ENCODE measurements around the gene ACSL3. TPM values are rescaled to one million over a fixed set of nuclear protein-coding genes. Genes with fewer than 3 reads are reported as not detected.

ACSL3 gene
- total and polyA plus RNA-seq, 2 donors (not counting 3 experiments of a cell fraction or from before 2014, with no cell fraction given), result 58.7 to 139 TPM

DNA sequence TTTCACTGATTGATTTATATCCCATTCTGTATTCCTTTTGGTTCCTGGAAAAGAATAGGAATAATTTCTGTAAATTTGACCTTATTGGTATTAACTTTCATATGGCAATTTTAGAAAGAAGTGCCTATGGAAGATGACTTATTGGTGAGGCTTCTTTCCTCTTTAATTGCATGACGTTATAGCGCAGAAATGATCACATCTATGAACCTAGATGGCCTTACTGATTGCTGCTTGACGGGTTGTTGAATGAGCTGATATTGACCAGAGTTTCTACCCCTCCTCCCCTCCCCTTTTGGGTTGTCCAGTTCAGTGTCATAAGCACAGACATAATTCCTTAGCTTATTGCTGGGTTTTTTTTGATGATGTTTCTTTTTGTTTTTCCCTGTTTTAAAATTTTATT is 14.6 kb downstream of the ACSL3 start:
- Histone ChIP-seq H3K27me3 (ENCODE audit: control insufficient read depth in 2 of 2, insufficient read depth in 2 of 2, low read length in 2 of 2) (no peaks in the 10 kb centered on the region), H3K36me3 (ENCODE audit: control insufficient read depth in 2 of 2, extremely low read depth in 1 of 2, insufficient read depth in 2 of 2, low read length in 2 of 2) (no peaks in the 10 kb centered on the region), H4K20me1 (replicated peaks; ENCODE audit: control insufficient read depth, extremely low read depth, insufficient read depth, low read length) (peaks cover 22% of the 10 kb centered on the region), H3K9me3 (replicated peaks; ENCODE audit: control insufficient read depth, insufficient read depth, low read length) (no peaks in the 10 kb centered on the region), H3K9me1 (replicated peaks; ENCODE audit: control insufficient read depth, extremely low read depth, insufficient read depth, low read length) (no peaks in the 10 kb centered on the region), H2AFZ (ENCODE audit: low read depth, low read length) (no peak overlapping the region), H3K4me1 (ENCODE audit: control insufficient read depth, extremely low read depth, insufficient read depth, low read length) (peaks cover 20% of the 10 kb centered on the region), H3K79me2 (ENCODE audit: control insufficient read depth, insufficient read depth, low read length) (peaks cover 98% of the 10 kb centered on the region), H3K4me2 (ENCODE audit: insufficient read depth, low read length) (no peak overlapping the region), H3K9ac (replicated peaks; ENCODE audit: extremely low read depth, insufficient read depth, low read length) (no peak overlapping the region), H3K4me3 (replicated peaks in 1 of 3; ENCODE audit: insufficient read depth in 1 of 3, low read depth in 1 of 3, low read length in 3 of 3) (no peak overlapping the region), H3K27ac (ENCODE audit: insufficient read depth, low read depth, low read length) (no peak overlapping the region)
- FAIRE-seq (no peak), DNase-seq (ENCODE audit: low read depth, low spot score) (no peak)
- no TSS peak for BruUV-seq (replicated peaks)
- dilution Hi-C loops (cut with MboI; ENCODE audit: extremely low pct_ligation_motif_present, low sequenced_read_pairs), result no loop called here
- POLR2A ChIA-PET, result no interaction called here
- CTCF ChIA-PET, result interaction anchor here (0.8 to 2.0 kb wide), 5 partner anchors 10 to 78 kb away, joined by 3 to 8 read pairs (median 5); no protein-coding TSS in a partner anchor
- intact Hi-C loops (cut with micrococcal nuclease), result no loop called here
- TF ChIP-seq EZH2 (IDR thresholded peaks at IDR 0.05; ENCODE audit: borderline replicate concordance, low read depth, low read length, severe bottlenecking) (no peak), MYC (IDR thresholded peaks at IDR 0.05; ENCODE audit: low read depth, low read length) (no peak), FOS (IDR thresholded peaks at IDR 0.05; ENCODE audit: borderline replicate concordance, insufficient read depth, low read length) (no peak), JUN (IDR thresholded peaks at IDR 0.05; ENCODE audit: borderline replicate concordance, insufficient read depth, insufficient read length, low read depth) (no peak), GATA2 (IDR thresholded peaks at IDR 0.05; ENCODE audit: insufficient read depth, insufficient read length, low read depth, low read length) (no peak), POLR2AphosphoS5 (IDR thresholded peaks at IDR 0.05; ENCODE audit: insufficient read depth, low read depth, low read length) (no peak), POLR2A (IDR thresholded peaks at IDR 0.05; ENCODE audit: low read depth, low read length) (no peak)
- TF ChIP-seq, protein P1, sequence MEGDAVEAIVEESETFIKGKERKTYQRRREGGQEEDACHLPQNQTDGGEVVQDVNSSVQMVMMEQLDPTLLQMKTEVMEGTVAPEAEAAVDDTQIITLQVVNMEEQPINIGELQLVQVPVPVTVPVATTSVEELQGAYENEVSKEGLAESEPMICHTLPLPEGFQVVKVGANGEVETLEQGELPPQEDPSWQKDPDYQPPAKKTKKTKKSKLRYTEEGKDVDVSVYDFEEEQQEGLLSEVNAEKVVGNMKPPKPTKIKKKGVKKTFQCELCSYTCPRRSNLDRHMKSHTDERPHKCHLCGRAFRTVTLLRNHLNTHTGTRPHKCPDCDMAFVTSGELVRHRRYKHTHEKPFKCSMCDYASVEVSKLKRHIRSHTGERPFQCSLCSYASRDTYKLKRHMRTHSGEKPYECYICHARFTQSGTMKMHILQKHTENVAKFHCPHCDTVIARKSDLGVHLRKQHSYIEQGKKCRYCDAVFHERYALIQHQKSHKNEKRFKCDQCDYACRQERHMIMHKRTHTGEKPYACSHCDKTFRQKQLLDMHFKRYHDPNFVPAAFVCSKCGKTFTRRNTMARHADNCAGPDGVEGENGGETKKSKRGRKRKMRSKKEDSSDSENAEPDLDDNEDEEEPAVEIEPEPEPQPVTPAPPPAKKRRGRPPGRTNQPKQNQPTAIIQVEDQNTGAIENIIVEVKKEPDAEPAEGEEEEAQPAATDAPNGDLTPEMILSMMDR (IDR thresholded peaks at IDR 0.05; ENCODE audit: extremely low read depth in 1 of 2, insufficient read depth in 1 of 2, low read depth in 1 of 2, low read length in 2 of 2), result no peak
- TF ChIP-seq, protein P2, sequence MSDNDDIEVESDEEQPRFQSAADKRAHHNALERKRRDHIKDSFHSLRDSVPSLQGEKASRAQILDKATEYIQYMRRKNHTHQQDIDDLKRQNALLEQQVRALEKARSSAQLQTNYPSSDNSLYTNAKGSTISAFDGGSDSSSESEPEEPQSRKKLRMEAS (IDR thresholded peaks at IDR 0.05; ENCODE audit: insufficient read depth, insufficient read length), result no peak

Measured in endothelial cell of umbilical vein (primary cell).